HG03558 (cell line): Measurements from ENCODE around the gene RNF207.

Experiments
- ATAC-seq: cut with Tn5 transposase; IDR thresholded peaks from one replicate; pipeline ENCODE4 v1.9.1; 2021; ENCODE audit warnings: moderate number of reproducible peaks; ENCODE audit not compliant: unreplicated experiment; ENCODE audit errors: extremely low read depth

The RNF207 gene

GRCh38 chr1:6262555-6263420, 56.9 kb downstream of the RNF207 start:
- no peak for ATAC-seq

GRCh38 chr1:6263716-6264115, 57.8 kb downstream of the RNF207 start:
- ATAC-seq = no peak

GRCh38 chr1:6265151-6265550, 59.2 kb downstream of the RNF207 start:
- no peak for ATAC-seq

GRCh38 chr1:6266641-6267040, 60.7 kb downstream of the RNF207 start:
- ATAC-seq = no peak

GRCh38 chr1:6267686-6268322, 61.9 kb downstream of the RNF207 start:
- ATAC-seq = no peak

GRCh38 chr1:6268415-6268814, 62.5 kb downstream of the RNF207 start:
- ATAC-seq = no peak

GRCh38 chr1:6269296-6269695, 63.4 kb downstream of the RNF207 start:
- ATAC-seq = no peak

- ATAC-seq = no peak
Measured at GRCh38 chr1:6269720-6270400, 63.9 kb downstream of the RNF207 start.

- ATAC-seq = no peak
Measured at GRCh38 chr1:6270401-6270800, 64.5 kb downstream of the RNF207 start.
